C4-2B (cell line): ENCODE measurements around the gene MTR.

Experiments used
- ZFX ChIP-seq: fragments of 450-650 bp; IDR thresholded peaks from 2 replicates; pipeline ENCODE4 v1.6.1; 2017
- TF ChIP-seq, protein P1 (sequence below): fragments of 450-650 bp; conservative IDR thresholded peaks from 2 replicates; pipeline ENCODE4 v1.5.1; 2017; ENCODE audit warnings: mild to moderate bottlenecking

DNA sequence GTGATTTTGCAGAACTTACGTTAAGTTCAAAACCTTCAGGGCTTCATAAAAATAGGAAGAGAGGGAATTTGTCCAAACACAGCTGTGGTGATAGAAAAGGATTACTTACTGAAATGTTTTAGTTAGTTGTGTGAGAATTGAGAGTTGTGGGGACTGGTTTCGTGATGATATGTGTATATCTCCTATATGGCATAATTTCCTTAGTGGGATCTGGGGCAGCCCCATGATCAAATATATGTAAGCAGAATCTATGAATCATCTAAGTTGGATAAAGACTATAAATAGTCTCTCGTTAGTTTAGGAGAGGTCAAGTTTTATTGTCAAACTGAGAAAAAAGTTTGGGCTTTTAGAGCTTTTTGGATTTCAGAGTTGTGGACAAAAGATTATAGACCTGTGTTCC is 14.9 kb downstream of the MTR start:
- TF ChIP-seq, protein P1, sequence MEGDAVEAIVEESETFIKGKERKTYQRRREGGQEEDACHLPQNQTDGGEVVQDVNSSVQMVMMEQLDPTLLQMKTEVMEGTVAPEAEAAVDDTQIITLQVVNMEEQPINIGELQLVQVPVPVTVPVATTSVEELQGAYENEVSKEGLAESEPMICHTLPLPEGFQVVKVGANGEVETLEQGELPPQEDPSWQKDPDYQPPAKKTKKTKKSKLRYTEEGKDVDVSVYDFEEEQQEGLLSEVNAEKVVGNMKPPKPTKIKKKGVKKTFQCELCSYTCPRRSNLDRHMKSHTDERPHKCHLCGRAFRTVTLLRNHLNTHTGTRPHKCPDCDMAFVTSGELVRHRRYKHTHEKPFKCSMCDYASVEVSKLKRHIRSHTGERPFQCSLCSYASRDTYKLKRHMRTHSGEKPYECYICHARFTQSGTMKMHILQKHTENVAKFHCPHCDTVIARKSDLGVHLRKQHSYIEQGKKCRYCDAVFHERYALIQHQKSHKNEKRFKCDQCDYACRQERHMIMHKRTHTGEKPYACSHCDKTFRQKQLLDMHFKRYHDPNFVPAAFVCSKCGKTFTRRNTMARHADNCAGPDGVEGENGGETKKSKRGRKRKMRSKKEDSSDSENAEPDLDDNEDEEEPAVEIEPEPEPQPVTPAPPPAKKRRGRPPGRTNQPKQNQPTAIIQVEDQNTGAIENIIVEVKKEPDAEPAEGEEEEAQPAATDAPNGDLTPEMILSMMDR: no peak
- no peak for TF ChIP-seq ZFX
